Measurements from ENCODE around the gene CYB561D2. TPM values are rescaled to one million over a fixed set of nuclear protein-coding genes. Genes with fewer than 3 reads are reported as not detected.
A peak's percentile ranks its signal among the peaks of the same experiment; 100 is the strongest.

Gene CYB561D2
- total and polyA plus RNA-seq, 11 donors: 4.9 to 18.6 (median 7.8) TPM

DNA sequence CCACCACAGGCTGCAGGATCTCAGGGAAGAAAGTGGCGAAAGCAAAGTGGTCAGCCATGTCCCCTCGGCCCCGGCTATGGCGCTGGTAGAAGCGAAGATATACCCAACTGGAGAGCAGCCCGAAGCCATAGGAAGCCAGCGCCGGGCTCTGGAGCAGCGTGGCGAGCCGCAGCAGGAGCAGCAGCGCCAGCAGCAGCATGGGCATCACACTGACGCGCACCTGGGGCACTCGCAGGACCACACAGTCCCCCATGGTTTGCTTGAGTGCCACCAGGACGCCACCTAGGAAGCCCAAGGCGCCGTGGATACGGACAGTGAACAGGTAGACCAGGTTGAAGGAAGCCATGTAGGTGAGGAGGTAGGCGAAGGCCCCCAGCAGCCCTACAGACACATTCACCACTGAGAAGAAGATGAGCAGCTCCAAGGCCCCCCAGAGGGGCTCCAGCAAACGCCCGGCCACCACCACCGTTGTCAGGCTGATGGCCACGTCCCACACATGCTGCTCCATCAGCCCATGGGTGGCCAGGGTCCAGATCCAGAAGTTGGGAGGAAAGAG, 7.8 kb downstream of the CYB561D2 start:
- Histone ChIP-seq H3K4me1 (peaks cover 19 to 51% (median 40%) of the 10 kb centered on the region in 12 donors), H3K27ac (peak overlapping the region in 11 of 12 donors; percentile 89 to 97 (median 91)), H3K36me3 (peaks cover 0 to 39% (median 29%) of the 10 kb centered on the region in 9 donors), H3K27me3 (no peaks in the 10 kb centered on the region), H3K9me3 (no peaks in the 10 kb centered on the region), H3K4me3 (peak overlapping the region; percentile 60 to 97 (median 80))
- ATAC-seq (no peak), DNase-seq (no peak)
- no peak for TF ChIP-seq POLR2A (IDR thresholded peaks at IDR 0.05)
- TF ChIP-seq, protein P1, sequence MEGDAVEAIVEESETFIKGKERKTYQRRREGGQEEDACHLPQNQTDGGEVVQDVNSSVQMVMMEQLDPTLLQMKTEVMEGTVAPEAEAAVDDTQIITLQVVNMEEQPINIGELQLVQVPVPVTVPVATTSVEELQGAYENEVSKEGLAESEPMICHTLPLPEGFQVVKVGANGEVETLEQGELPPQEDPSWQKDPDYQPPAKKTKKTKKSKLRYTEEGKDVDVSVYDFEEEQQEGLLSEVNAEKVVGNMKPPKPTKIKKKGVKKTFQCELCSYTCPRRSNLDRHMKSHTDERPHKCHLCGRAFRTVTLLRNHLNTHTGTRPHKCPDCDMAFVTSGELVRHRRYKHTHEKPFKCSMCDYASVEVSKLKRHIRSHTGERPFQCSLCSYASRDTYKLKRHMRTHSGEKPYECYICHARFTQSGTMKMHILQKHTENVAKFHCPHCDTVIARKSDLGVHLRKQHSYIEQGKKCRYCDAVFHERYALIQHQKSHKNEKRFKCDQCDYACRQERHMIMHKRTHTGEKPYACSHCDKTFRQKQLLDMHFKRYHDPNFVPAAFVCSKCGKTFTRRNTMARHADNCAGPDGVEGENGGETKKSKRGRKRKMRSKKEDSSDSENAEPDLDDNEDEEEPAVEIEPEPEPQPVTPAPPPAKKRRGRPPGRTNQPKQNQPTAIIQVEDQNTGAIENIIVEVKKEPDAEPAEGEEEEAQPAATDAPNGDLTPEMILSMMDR (IDR thresholded peaks at IDR 0.05): no peak
- intact Hi-C loops (cut with DNase I): loop anchor here in 3 of 10 donors (5.0 to 10.0 kb wide), 3 partner anchors 254 to 1606 kb away; partner anchors contain the start of genes CISH (in 1 of the 3), MANF (in 1 of the 3) and PCBP4 (in 1 of the 3)
- 37 to 44% (median 43%) methylated on average over 19 to 24 of the region's 24 CpGs for WGBS, 4 donors

DNA sequence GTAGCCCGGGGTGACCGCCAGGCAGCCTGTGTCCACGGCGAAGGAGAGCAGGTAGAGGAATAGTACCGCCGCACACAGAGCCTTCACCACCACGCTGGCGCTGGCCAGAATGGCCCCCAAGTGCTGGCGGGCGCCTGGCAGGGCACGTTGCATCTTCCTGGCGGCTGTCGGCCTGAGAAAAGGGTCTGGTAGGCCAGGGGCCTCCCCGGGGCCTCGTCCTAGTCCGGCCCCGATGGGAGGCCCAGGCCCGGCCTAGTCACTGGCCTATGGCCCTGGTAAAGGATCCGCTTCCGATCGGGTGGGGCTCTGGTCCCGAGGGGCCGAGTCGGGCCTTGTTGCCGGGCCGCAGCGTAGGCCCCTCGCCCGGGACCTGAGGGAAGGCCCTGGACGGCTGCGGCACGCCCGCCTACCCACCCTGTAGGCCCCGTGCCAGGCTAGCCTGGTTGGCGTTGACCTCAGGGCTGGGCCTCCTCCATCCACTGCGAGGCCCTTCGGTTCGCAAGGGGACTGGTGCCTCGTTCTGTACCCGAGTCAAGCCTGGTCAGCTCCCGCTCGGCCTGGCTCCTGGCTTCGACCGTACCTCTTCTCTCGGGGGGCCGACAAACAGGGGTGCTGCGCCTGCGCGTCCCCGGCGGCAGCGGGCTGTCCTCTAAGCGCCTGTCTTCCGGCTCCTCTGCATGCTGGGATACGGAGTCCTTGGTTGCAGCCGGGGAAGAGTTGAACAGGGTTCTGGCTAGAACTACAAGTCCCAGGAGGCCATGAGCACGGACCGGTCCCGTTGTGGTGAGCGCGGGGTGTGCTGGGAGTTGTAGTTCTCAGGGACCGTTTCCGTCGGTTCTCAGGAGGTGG, 8.5 kb downstream of the CYB561D2 start, which contains the start of gene TMEM115:
Gene TMEM115, minus strand, starts transcription at position 611 of the 849 bp plus-strand sequence. Its CDS starts 458 bp downstream, at position 153.
- TF ChIP-seq, protein P1 (IDR thresholded peaks at IDR 0.05): no peak
- TF ChIP-seq POLR2A (IDR thresholded peaks at IDR 0.05): peak in 1 of 2 donors; percentile 73
- peak within 1 kb of the TSS; percentile 60 to 97 (median 80) for H3K4me3 ChIP-seq
- intact Hi-C loops (cut with DNase I): loop anchor here in 3 of 10 donors (5.0 to 10.0 kb wide), 3 partner anchors 253 to 1606 kb away; partner anchors contain the start of genes CISH (in 1 of the 3), MANF (in 1 of the 3) and PCBP4 (in 1 of the 3)
- ATAC-seq: peak; percentile 97 to 99 (median 98)
- peaks cover 0 to 32% (median 22%) of the 10 kb centered on the region in 9 donors for H3K36me3 ChIP-seq
- H3K27me3 ChIP-seq: no peaks in the 10 kb centered on the region
- peak within 1 kb of the TSS; percentile 77 to 97 (median 90) for H3K27ac ChIP-seq
- DNase-seq: peak; percentile 96 to 99 (median 99)
- 1% methylated on average over 18 to 64 of the region's 64 CpGs for WGBS, 4 donors
- H3K9me3 ChIP-seq: no peaks in the 10 kb centered on the region
- H3K4me1 ChIP-seq: peaks cover 19 to 51% (median 40%) of the 10 kb centered on the region in 12 donors

DNA sequence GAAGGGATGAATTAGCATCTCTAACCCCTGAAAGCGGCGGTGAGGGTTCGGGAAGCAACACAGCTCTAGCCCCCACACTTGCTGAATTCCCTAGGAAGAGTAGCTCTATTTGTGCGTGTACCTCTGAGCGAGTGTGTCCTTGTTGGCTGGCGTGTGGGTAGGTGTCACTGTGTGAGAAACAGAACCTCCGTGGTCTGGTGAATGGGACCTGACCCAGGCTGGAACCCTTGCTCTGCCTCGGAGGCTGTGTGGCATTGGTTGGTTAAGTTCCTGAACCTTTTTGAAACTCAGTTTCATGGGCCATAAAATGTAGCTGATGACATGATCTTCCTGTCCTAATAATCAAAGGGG, 9.1 kb downstream of the CYB561D2 start:
- intact Hi-C loops (cut with DNase I): loop anchor here in 3 of 10 donors (5.0 to 10.0 kb wide), 3 partner anchors 253 to 1605 kb away; partner anchors contain the start of genes CISH (in 1 of the 3), MANF (in 1 of the 3) and PCBP4 (in 1 of the 3)
- no peak for DNase-seq
- no peak for ATAC-seq
- peaks cover 19 to 54% (median 41%) of the 10 kb centered on the region in 12 donors for H3K4me1 ChIP-seq
- peaks cover 0 to 26% (median 16%) of the 10 kb centered on the region in 9 donors for H3K36me3 ChIP-seq
- no peaks in the 10 kb centered on the region for H3K9me3 ChIP-seq
- H3K4me3 ChIP-seq: peak overlapping the region in 8 of 12 donors; percentile 30 to 97 (median 71)
- 21 to 24% (median 21%) methylated on average over 8 of the region's 8 CpGs for WGBS, 4 donors
- no peaks in the 10 kb centered on the region for H3K27me3 ChIP-seq
- H3K27ac ChIP-seq: peak overlapping the region in 1 of 12 donors; percentile 97
- TF ChIP-seq, protein P1 (IDR thresholded peaks at IDR 0.05): no peak
- TF ChIP-seq POLR2A (IDR thresholded peaks at IDR 0.05): no peak
